22Rv1 (cell line): ENCODE data around the gene KLF13.

Experiments used
- H3K27ac ChIP-seq: fragments of 450-650 bp; 2 replicates; pipeline ENCODE4 v1.5.1; 2017
- ZFX ChIP-seq: fragments of 450-650 bp; IDR thresholded peaks from 2 replicates; pipeline ENCODE4 v1.6.1; 2017; ENCODE audit warnings: antibody characterized with exemption, borderline replicate concordance
- TF ChIP-seq, protein P1 (sequence below): fragments of 450-650 bp; IDR thresholded peaks from 2 replicates; pipeline ENCODE4 v1.5.1; 2017; ENCODE audit warnings: mild to moderate bottlenecking

KLF13 gene

DNA sequence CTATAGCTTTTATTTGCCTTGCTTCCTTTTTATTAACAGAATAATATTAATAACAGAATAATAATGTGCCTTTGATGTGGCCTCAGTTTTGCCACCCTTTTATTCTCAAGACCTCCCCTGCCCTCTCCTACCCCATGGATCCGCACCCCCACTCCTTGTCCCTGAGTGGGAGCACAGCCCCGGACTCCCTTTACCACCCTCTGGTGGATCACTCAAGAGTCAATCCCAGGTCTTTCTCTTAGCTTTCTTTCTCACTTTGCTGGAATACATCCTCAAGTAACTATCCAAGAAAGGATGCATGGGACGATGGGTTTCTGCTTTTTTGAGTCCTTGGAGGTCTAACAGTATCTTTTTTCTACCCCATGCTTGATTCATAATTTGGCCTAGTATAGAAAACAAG, 63.4 kb downstream of the KLF13 start:
- no peak overlapping the region for H3K27ac ChIP-seq
- TF ChIP-seq, protein P1, sequence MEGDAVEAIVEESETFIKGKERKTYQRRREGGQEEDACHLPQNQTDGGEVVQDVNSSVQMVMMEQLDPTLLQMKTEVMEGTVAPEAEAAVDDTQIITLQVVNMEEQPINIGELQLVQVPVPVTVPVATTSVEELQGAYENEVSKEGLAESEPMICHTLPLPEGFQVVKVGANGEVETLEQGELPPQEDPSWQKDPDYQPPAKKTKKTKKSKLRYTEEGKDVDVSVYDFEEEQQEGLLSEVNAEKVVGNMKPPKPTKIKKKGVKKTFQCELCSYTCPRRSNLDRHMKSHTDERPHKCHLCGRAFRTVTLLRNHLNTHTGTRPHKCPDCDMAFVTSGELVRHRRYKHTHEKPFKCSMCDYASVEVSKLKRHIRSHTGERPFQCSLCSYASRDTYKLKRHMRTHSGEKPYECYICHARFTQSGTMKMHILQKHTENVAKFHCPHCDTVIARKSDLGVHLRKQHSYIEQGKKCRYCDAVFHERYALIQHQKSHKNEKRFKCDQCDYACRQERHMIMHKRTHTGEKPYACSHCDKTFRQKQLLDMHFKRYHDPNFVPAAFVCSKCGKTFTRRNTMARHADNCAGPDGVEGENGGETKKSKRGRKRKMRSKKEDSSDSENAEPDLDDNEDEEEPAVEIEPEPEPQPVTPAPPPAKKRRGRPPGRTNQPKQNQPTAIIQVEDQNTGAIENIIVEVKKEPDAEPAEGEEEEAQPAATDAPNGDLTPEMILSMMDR = no peak

DNA sequence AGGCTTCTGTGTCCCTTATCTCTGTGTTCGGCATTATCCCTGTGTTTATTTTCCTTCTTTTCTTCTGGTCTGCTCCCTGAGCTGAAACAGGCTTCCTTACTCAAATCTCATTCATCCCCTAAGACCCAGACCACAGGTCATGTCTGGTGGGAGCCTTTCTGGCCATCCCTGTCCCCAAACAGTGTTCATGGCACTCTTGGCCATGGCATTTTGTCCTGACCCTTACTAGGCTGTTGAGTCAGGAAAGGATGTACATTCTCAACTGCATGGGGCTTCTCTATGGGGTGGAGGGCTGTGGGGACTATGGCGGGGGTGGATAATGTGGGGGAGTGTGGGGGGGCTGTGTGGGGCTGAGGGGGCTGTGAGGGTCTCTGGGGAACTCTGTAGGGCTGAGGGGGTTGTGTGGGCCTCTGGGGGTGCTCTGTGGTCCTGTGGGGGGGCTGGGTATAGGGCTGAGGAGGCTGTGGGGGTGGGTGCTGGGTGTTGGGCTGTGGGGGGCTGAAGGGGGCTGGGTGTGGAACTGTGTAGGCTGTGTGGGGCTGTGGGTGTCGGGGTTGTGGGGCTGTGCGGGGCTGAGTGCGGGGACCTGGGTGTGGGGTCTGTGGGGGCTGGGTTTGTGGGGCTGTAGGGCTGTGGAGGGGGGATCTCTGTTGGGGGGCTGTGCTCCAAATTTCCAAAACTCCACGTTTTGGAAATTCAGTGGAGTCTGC, 64.3 kb downstream of the KLF13 start:
- H3K27ac ChIP-seq = no peak overlapping the region
- TF ChIP-seq, protein P1 = no peak
- no peak for TF ChIP-seq ZFX

DNA sequence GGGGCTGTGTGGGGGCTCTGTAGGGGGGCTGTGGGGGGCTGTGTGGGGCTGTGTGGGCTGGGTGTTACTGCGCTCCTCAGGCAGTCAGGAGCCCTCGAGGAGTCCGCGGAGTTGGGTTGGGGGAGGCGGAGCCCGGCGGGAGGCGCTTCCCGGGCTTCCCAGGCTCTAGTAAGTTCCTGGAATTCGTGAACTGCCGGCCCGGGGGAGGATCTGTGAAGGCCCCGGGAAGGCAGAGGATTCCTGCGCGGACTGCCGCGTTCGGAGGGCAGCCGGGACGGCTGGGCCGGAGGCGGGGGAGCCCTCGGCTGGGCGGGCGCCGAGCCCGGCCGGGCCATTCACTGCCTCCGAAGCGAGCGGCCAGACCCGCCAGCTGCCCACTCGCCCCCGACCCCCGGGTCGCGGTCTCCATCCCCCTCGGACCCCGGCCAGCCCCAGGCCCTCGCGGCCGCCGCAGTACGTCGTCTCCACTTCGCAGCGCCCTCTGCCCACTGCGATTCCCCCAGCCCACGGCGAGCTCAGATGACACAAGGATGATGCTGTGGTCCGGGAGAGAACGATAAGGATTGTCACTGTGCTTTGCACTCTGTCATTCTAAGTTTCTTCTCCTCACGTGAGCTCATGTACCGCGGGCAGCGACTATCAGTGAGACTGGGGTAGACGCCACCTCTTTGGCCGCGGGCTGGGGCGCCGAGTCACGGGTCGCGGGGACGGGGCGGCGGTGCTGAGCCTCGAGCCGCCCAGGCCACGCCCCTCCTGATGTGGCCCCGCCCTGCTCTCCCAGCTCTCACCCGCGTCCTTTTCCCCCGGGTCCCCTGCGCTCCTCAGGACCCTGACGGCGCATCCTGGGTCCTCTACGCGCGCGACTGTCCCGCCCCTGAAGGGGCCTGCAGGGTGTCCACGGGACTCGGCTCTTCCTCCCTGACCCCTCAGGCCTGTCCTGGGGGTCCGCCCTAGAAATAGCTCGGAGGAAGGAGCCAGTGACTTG, 65.3 kb downstream of the KLF13 start:
- TF ChIP-seq, protein P1 = no peak
- TF ChIP-seq ZFX = no peak
- no peak overlapping the region for H3K27ac ChIP-seq

DNA sequence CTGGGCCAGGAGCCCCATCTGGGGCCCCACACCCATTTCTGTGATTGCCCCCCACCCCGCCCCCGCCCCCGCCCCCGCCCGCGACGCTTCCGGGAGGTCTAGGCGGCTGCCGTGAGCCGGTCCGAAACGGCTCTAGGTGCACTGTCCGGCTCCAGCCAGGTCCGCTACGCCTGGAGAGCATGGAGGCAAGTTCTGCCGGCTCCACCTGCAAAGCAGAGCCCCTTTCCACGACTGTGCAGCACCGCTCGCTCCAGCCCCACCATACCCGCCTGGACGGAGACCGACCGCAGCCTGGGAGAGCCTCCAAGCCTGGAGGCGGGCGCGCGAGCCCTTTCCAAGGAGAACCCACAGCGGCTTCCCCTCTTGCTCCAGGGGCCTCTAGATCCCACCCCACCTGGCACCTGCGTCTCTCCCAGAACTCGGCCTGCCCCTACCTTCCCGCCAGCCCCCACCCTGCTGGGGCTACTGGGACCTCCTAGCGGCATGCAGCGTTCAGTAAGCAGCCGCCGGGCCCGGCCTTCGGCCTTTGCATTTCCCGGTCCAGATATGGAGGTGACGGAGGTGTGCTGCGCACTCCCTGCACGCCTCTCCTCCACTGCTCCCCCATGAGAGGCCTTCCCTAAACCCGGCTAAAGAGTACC, 66.2 kb downstream of the KLF13 start:
- no peak overlapping the region for H3K27ac ChIP-seq
- TF ChIP-seq ZFX = no peak
- TF ChIP-seq, protein P1 = no peak

DNA sequence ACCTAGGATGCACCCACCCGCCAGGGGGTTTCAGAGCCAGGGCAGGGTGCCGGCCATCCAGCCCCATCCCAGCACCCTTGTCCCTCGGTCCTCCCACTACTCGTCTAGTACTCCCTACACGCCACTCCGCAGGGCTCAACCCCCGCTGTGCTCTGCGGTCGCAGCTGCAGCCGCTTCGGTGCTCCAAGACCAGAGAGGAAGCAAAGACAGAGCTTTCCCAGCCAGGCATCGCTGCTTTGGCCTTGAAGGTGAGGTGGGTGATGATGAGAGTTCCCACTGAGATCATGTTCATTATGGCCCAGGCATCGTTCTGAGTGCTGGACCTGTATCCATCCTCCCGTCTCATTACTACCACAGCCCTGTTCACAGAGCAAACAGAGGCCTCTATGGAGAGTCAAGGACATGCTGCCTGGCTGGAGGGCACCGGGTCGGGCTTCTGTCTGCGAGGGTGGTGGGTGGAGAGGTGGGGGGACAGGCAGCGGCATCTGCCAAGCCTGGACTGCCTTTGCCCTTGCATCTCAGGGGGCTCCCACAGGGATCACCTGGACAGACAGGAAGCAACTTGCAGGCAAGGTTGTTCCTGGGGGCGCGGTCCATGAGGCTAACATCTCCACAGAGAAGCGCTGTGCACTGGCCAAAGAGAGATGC, 66.9 kb downstream of the KLF13 start:
- no peak overlapping the region for H3K27ac ChIP-seq
- no peak for TF ChIP-seq ZFX
- TF ChIP-seq, protein P1 = no peak

DNA sequence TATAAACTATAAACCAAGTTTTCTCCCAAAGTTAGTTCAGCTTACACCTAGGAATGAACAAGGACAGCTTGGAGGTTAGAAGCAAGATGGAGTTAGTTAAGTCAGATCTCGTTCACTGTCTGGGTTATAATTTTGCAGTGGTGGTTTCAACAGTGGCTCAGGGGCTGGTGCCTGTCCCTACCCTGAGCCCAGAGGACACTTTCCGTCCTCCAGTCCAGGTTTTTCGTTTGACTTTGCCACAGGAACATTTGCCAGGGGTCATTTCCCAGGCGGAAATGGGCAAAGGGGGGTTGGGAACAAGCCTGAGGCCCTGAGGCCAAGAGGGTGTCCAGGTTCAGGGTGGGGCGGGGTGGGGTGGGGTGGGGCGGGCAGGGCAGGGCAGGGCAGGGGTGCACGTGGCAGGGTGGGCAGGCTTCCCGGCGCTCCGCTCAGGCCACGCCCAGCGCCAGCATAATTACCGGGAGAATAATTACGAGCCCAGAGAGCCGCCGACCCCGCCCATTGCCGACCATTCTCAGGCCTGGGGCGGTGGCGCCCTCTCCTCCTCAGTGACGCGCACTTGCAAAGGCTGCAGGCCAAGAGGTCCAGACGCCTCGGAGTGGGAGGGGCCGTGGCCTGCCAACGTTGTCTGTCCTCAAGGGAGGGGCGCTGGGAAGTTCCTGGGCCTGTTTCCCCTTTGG, 70.4 kb downstream of the KLF13 start:
- no peak overlapping the region for H3K27ac ChIP-seq
- no peak for TF ChIP-seq ZFX
- TF ChIP-seq, protein P1 = no peak
